HG03457 (cell line): ENCODE measurements around the gene SPESP1.
"Not testable (repeated sequence)": the region's sequence is repeated elsewhere in the genome, so short reads cannot be mapped to it uniquely, and the experiment has no call there.

Source experiments
- ATAC-seq: cut with Tn5 transposase; IDR thresholded peaks from one replicate; pipeline ENCODE4 v1.9.1; 2021; ENCODE audit warnings: moderate number of reproducible peaks; ENCODE audit not compliant: unreplicated experiment

Gene SPESP1

DNA sequence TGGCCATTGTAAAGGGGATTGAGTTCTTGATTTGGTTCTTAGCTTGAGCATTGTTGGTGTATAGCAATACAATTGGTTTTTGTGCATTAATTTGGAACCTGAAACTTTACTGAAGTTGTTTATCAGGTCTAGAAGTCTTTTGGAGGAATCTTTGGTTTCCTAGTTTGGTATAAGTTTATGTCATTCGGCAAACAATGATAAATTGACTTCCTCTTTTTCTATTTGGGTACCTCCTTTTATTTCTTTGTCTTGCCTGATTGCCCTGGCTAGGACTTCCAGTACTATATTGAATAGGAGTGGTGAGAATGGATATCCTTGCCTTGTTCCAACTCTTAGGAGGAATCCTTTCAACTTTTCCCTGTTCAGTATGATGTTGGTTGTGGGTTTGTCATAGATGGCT is 32.1 kb downstream of the SPESP1 start:
- ATAC-seq = no peak

DNA sequence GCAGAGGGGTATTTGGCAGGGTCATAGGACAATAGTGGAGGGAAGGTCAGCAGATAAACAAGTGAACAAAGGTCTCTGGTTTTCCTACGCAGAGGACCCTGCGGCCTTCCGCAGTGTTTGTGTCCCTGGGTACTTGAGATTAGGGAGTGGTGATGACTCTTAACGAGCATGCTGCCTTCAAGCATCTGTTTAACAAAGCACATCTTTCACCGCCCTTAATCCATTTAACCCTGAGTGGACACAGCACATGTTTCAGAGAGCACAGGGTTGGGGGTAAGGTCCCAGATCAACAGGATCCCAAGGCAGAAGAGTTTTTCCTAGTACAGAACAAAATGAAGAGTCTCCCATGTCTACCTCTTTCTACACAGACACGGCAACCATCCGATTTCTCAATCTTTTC is 33.4 kb downstream of the SPESP1 start:
- ATAC-seq = not testable (repeated sequence)

DNA sequence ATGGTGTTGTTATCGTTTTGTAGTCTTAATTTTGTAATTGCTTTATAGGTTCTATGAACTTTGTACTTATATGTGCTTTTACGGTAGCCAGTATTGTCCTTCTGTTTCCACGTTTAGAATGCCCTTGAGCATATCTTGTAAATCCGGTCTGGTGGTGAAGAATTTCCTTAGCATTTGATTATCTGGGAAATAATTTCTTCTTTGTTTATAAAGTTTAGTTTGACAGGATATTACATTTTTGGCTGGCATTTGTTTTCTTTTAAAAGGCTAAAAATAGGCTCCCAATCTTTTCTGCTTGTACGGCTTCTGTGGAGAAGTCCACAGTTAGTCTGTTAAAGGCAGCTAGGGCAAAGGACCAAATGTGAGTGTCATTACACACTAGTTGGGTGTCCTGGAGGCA is 36.7 kb downstream of the SPESP1 start:
- ATAC-seq = no peak

DNA sequence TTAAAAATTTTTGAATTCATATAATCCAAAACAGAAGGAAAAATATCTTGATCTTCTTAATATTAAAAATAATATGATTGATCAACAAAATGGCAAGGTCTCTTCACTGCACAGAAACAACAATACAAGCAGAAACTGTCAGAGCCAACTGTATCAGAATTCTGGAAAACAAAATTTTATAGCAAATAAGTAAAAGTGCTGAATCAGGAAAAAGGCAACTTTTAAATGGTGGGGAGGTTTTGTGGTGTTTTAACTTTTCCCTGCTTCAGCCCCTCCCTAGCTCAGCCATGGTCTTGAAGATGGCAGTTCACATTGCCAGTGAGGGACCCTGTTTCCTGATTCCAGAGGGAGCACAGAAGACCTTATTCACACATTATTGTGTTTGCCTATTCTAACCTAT is 37.6 kb downstream of the SPESP1 start:
- ATAC-seq = no peak

DNA sequence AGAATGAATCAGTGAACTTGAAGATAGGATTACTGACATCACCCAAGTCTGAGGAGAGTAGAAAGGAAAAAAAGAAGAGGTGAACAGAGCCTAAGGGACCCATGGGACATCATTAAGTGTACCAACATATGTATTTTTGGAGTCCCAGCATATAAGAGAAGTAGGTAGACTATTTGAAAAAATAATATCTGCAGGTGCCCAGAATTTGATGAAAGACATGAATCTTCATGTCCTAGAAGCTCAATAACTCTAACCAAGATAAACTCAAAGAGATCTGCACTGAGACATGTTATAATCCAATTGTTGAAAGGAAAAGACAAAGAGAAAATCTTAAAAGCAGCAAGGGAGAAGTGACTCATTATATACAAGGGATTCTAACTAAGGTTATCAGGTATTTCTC is 39.0 kb downstream of the SPESP1 start:
- no peak for ATAC-seq

DNA sequence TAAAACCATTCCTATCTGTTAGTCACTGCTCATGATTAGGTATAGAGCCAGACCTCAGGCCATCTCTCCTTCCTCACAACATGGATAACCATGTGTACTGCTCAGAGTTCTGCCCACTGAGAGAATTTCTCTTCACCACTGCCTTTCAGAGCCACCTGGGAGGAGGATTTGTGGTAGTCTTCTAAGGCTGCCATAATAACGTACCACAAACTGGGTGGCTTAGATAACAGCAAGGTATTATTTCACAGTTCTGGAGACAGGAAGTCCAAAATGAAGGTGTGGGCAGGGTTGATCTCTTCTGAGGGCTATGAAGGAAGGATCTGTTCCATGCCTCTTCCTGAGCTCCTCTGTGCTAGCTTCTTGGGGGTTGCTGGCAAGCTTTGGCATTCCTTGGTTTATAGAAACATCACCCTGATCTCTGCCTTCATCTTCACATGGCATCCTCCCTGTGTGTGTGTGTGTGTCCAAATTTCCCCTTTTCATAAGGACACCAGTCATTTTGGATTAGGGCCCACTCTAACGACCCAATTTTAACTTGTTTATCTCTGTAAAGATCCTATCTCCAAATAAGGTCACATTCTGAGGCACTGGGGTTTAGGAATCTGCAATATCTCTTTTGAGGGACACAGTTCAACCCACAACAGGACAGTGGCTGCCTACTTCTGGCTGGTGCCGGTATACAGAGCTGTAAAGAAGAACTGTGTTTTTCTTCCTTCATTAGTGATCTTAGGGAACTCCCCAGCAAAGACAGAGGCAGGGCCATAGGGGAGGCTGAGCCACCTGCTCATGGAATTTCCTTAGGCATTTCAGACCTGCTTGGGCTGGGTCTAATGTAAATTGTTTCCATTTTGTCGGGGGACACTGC is 42.1 kb downstream of the SPESP1 start:
- ATAC-seq = no peak

DNA sequence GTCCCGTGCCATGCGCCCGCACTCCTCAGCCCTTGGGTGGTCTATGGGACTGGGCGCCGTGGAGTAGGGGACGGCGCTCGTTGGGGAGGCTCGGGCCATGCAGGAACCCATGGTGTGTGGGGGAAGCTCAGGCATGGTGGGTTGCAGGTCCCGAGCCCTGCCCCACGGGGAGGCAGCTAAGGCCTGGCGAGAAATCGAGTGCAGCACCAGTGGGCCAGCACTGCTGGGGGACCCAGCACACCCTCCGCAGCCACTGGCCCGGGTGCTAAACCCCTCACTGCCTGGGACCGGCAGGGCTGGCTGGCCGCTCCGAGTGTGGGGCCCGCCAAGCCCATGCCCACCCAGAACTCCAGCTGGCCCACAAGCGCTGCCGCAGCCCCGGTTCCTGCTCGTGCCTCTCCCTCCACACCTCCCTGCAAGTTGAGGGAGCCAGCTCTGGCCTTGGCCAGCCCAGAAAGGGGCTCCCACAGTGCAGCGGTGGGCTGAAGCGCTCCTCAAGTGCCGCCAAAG is 45.4 kb downstream of the SPESP1 start:
- not testable (repeated sequence) for ATAC-seq

DNA sequence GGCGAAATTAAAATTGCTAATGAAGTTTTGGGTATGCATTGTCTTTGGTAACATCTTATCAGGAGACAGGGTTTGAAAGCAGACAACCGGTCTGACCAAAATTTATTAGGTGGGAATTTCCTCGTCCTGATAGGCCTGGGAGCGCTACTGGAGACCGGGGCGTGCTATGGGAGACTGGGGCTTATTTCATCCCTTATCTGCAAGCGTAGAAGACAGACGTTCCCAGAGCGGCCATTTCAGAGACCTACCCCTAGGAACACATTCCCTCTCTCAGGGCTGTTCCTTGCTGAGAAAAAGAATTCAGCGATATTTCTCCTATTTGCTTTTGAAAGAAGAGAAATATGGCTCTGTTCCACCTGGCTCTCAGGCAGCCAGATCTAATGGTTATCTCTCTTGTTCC is 47.1 kb downstream of the SPESP1 start:
- not testable (repeated sequence) for ATAC-seq

DNA sequence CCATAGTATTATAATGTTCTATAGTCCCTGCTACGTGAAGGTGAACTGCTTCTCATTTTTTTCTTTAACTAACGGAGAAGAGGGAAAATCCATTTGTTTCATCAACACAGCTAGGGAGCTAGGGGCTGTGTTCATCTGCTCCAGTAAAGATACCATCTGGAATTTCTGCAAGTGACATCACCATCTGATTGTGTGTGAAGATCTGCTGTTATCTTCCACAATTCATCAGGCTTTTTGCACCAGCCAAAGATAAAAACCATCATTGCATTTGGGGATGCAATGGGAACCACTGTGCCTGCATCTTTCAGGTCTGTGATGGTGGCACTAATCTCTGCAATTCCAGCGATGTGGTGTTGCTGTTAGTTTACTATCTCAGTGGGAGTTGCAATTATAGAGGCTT is 48.7 kb downstream of the SPESP1 start:
- no peak for ATAC-seq

DNA sequence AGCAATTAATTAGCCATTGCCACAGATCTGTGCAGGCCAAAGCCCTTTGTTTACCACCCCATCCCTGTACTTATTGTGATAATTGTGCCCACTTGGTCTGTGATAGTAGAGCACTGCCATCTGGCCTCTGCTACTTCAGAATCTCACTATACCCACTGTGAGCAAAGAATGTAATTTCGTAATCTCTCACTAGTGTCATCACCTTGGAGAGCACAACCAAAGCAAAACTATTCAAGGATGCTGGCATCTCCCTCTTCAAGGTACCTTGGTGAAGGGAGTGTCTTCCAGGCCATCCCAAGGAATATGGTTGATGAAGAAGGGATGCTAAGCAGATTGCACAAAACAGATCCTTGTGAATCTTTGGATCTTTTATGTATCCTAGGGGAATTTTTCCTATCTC is 49.5 kb downstream of the SPESP1 start:
- ATAC-seq = no peak

DNA sequence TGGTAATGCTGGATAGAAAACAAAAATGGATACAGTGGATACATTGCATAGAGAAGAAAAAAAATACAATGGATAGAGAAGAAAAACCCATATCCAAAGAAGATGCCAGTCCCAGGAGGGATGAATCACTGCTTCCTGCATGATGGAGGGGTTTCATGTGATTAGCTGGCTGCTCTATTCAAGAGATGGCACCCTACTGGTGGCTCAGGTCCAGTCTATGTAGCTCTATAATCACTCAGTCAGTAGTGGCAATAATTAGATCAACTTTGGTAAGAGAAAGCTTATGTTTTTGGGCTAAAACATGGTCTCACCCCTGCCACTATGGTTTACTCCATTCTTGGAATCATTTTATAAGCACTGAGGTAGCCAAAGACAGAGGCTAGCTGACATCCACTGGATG is 50.5 kb downstream of the SPESP1 start:
- no peak for ATAC-seq

DNA sequence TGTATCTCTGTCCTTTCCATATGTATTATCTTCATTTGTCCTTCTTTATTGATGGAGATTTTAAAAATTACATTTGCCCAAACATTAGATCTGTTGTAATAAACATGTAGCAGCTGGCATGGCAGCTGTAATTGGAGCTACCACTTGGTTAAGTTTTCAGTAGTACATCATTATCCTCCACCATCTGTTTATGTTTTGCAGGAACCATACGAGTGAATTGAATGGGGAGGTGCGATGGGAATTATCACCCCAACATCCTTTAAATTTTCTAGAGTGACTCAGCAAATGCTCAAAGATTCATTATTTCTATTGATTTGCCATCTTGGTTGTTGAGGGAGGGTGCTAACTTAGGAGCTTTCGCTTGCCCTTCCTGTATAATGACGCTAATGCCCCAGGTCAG is 51.6 kb downstream of the SPESP1 start:
- ATAC-seq = no peak

DNA sequence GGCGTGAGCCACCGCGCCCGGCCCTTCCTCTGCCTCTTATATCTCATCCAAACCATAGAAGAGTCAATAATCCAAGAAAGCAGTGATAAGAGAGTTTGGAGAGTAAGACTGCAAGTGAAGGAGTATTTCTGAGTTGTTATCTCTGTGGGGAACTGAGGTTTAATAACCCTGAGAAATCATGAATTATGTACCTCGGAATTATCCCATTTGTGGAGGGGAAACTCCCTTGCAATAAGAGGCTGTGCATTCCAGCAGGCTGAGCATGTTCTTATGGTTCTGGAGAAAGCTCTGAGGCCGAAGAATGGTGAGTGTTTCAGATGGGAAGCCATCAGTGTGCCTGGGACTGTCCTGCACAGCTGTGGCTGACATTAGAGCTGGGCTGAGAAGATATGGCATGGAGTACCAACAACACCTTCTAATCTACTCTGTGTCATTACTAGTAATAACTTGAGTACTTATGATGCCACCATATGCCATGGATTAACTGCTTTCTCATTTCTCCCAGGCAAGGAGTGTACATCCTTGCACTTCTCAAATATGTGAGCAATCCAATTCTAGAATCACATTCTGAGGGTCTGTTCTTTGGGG is 52.7 kb downstream of the SPESP1 start:
- no peak for ATAC-seq

DNA sequence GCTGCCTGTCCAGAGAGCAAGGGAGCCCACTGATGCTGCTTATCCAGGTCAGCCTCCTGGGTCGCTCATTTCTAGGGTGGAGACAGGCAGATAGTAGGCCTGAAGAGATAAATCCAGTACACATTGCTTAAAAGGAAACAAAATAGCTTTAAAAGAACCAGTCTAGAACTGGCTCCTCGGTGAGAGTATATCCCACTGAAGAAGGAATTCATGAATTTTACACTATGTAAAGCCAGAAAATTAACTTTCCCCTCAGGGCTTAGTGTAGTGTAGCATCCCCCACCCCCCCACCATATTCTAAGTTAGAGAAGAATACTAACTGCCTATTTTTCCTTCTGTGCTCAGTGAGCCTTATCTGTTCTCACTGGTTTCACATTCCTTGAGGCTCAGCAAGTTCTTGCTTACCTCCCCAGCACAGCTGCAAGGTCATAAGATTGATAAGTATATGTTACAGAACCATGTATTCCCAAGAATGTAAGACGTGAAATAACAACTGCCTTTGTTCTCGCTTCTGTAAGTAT is 53.7 kb downstream of the SPESP1 start:
- no peak for ATAC-seq

DNA sequence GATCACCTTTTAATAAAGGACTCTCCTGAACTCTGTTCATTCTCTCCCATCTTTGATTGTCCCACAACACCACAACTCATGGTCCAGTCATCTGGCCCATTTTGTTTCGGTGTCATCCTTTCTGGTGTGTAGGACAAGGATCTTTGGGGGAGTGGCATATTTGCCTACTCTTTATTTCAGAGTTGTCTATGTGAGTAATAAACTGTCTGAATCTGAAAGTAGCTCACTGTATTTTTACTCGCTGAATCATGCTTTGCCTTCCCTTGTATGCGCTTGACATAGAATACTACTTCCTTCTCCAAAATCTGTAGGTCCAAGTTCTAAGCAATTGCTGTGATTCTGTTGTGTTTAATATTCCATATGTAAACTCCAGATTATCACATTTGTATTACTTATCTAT is 54.3 kb downstream of the SPESP1 start:
- no peak for ATAC-seq

DNA sequence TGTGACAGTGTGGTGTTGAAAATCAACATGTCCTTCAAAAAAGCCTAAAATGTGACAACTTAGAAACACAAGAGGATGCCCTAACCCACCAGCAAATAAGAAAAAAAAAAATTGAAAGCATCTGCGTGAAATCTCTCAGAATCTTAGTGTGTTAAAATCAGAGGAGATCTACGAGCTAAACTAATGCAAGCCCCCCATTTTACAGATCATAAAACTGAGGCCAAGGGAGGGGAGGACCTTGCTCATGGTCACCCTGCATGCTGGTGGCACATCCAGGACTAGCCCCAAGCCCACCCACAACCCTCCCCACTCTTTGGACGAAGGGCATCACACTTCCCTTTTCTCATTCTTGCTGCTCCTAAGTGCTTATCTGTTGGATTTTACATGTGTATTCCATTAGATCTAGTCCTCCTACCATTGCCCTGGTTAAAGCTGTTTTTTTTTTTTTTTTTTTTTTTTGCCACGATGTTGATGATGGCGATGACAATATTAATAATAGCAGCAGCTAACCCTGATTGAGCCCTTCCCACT is 55.1 kb downstream of the SPESP1 start:
- ATAC-seq = no peak

DNA sequence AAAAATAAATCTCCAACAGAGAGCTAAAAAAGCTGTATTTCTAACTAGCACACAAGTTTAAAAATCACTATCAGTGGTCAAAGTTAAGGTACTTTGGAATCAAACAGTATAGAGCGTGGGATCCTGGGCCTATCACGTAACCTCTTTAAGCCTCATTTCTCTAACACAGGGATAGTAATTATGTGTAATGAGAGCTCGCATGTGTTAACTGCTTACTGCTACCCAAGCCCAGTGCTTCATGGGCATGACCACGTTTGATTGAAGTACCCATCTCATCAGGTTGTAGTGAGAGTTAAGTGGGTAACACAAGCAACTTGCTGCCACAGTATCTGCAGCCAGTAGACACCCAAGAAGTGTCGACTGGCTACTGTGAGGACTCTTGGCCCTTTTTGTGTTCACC is 56.0 kb downstream of the SPESP1 start:
- no peak for ATAC-seq

DNA sequence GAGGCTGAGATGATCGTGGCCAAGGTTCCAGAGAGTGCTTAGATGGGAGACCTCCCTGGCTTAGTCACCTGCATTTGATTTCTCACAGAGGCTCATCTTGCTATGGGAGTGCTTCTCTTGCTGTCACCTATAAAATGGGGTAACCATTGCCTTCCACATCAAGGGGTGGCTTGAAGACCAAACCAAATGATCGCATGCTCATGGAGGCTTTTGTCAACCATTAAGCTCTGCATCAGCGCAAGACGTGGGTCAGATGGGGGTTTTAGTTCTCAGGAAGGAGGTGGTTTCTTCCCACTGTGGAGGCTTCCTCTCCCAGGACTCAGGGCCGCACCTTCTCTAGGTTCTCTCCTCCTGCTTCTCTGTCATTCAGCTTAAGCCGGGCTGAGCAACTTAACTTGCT is 56.8 kb downstream of the SPESP1 start:
- ATAC-seq = no peak

DNA sequence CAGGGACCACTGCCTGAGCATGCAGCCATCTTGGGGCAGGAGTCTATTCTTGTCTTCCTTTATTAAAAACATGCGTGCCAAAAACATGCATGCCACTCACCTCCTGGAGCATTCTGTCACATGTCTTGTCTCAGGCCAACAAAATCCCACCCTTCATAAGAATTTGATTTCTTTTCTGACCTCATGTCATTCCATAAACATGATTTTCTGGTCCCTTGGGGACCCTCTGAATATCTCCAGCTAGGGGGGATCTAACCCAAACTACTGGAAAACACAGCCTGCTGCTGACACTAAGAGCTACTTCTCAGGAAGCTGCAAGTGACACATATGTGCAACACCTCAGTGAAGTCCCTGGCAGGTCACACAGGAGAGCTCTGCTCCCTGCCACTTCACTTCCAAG is 57.4 kb downstream of the SPESP1 start:
- no peak for ATAC-seq

DNA sequence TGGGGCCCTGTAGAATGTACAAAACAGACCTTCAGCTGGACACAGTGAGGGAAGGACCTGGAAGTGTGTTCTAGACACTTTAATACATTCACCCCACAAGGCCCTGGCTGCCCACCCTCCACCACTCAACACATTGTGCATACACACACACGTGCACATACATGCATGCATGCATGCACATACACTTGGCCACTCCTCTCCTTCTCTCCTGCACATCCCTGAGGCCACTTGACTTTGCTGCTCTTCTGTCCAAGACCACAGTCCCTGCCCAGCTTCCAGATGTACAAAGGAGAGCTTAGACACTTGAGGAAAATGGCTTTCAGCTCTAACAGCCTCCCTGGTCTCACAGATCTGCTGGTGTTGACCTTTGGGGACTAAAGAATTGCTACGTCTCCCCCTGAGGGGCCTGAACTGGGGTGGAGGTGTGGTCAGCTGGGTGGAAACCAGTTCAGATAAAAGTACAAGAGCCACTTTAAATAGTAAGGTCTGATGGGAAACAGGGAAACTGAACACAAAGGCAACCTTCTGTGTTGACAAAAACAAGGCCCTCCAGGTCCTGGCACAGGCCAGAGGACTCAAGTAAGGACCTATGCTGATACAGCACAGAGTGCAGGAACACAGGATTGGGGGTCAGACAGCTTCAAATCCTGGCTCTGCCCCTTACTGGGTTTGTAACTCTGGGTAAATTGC is 59.4 kb downstream of the SPESP1 start:
- no peak for ATAC-seq

DNA sequence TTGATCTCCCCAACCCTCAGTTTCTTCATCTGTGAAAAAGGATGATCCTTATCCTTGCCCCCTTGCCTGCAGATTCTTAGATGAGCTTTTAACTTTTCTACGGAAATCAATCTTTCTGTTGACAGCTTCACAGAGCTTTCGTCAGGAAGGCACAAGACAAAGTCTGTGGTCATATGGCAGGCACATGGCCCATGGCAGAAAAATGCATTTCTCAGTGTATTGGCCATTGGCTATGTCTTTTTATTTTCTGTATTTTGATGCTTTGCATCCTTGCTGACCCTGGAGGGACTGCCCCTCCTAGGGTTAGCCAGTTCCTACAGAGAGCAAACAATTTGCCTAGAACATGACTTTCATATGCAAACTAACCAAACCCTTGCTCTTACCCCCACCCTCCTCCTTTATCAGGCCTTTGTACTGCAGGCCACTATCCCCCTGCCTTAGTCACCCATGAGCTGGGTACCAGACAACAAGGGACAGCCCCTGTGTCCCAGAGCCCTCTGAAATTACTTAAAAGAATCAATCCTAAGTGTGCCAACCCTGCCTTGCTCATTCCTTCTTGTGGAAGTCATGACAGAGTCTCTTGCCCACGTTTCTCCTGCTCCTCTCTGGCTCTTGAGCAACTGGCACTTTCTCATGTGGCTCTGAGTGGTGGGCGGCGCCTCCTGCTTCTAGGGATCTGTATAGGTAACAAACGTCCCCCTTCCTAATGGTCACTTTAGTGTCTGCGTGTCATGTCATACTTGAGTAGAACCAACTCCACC is 60.1 kb downstream of the SPESP1 start:
- no peak for ATAC-seq
